Thyroid gland (tissue), 4 donors: ENCODE results near the gene ATP5ME. TPM values are rescaled to one million over a fixed set of nuclear protein-coding genes. Genes with fewer than 3 reads are reported as not detected.
"Not testable (repeated sequence)": the region's sequence is repeated elsewhere in the genome, so short reads cannot be mapped to it uniquely, and the experiment has no call there.

Experiments used
- DNase-seq, 2 donors: peaks; one replicate each; pipeline ENCODE4 v3.0.0-alpha.2; 2019
- H3K27ac ChIP-seq, 3 donors: fragments of 200-600 bp; sonication (generic); 1 replicate in 2 of 3; 2 replicates in 1 of 3; pipeline ENCODE4 v1.5.1; 2016 to 2019; ENCODE audit warnings: mild to moderate bottlenecking in 1 of 3, moderate library complexity in 1 of 3
- H3K27me3 ChIP-seq: fragments of 200-600 bp; sonication (generic); one replicate; pipeline ENCODE4 v1.5.1; 2019
- H3K36me3 ChIP-seq, 2 donors: fragments of 200-600 bp; sonication (generic); one replicate each; pipeline ENCODE4 v1.5.1; 2016 to 2019
- H3K4me1 ChIP-seq, 2 donors: fragments of 200-600 bp; sonication (generic); one replicate each; pipeline ENCODE4 v1.5.1; 2017 to 2019
- H3K4me3 ChIP-seq, 3 donors: fragments of 200-600 bp; sonication (generic); replicated peaks in 1 of 3; 1 replicate in 2 of 3; 2 replicates in 1 of 3; pipeline ENCODE4 v1.5.1; 2016; ENCODE audit warnings: mild to moderate bottlenecking in 1 of 3
- H3K9me3 ChIP-seq: fragments of 200-600 bp; sonication (generic); one replicate; pipeline ENCODE4 v1.5.1; 2017
- POLR2A ChIP-seq, 2 donors: fragments of 450-650 bp; IDR thresholded peaks; one replicate each; pipeline ENCODE4 v1.6.1; 2017; ENCODE audit warnings: antibody characterized with exemption in 2 of 2, mild to moderate bottlenecking in 2 of 2, moderate library complexity in 1 of 2
- WGBS, 2 donors: methylation state at CpG; one replicate each; pipeline ENCODE4 v1.1.5; 2017; 5-methylcytosine and 5-hydroxymethylcytosine counted together
- intact Hi-C: fragments of 100-400 bp; cut with DNase I; formaldehyde crosslinking; loops from one replicate; pipeline ENCODE4 v1.15.1; 2023
- total RNA-seq, 4 donors: library from RNA; depleted of rRNA; stranded (reverse); fragments of >200 nt; gene quantifications; one replicate each; pipeline ENCODE4 v1.2.3, GENCODE V29; 2016
- TF ChIP-seq, protein P1 (sequence below), 6 experiments: fragments of 200-600 bp in 3 of 6; fragments of 450-650 bp in 3 of 6; sonication (generic) in 3 of 6; IDR thresholded peaks; one replicate each; pipeline ENCODE4 v1.5.1; 2016 to 2019; ENCODE audit warnings: antibody characterized with exemption in 6 of 6, mild to moderate bottlenecking in 2 of 6, inconsistent platforms in 1 of 6, moderate library complexity in 1 of 6

Gene ATP5ME
- total RNA-seq, 4 donors from 2014 or later = 82.2 to 144 (median 106) TPM

DNA sequence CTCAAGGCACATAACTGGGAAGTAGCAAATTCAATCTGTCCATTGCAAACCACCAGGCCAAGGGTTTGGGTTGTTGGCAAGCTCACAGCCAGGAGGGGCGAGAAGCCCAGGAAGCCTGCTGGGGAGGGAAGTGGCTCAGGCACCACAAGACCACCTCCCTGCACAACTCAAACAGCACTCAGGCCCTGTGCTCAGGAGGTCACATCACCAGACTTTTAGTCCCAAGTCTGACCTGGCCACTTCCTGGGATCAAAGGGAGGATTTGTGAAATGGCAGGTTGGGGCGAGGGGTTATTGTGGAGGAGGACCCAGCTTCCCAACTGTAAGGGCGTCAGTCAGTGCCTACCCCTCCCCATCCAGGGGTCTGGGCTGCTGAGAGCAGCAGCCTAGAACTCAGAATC, 2.3 kb downstream of the ATP5ME start:
- Histone ChIP-seq H3K4me1 (peaks cover 15 to 18% of the 10 kb centered on the region in 2 donors), H3K4me3 (no peak overlapping the region), H3K36me3 (peaks cover 11 to 13% of the 10 kb centered on the region in 2 donors), H3K27me3 (no peaks in the 10 kb centered on the region), H3K9me3 (no peaks in the 10 kb centered on the region), H3K27ac (no peak overlapping the region)
- 94 to 100% methylated on average over 3 of the region's 3 CpGs for WGBS, 2 donors
- no peak for DNase-seq
- TF ChIP-seq POLR2A (IDR thresholded peaks at IDR 0.05) = no peak
- TF ChIP-seq, protein P1, sequence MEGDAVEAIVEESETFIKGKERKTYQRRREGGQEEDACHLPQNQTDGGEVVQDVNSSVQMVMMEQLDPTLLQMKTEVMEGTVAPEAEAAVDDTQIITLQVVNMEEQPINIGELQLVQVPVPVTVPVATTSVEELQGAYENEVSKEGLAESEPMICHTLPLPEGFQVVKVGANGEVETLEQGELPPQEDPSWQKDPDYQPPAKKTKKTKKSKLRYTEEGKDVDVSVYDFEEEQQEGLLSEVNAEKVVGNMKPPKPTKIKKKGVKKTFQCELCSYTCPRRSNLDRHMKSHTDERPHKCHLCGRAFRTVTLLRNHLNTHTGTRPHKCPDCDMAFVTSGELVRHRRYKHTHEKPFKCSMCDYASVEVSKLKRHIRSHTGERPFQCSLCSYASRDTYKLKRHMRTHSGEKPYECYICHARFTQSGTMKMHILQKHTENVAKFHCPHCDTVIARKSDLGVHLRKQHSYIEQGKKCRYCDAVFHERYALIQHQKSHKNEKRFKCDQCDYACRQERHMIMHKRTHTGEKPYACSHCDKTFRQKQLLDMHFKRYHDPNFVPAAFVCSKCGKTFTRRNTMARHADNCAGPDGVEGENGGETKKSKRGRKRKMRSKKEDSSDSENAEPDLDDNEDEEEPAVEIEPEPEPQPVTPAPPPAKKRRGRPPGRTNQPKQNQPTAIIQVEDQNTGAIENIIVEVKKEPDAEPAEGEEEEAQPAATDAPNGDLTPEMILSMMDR (IDR thresholded peaks at IDR 0.05) = no peak
- intact Hi-C loops = no loop called here

DNA sequence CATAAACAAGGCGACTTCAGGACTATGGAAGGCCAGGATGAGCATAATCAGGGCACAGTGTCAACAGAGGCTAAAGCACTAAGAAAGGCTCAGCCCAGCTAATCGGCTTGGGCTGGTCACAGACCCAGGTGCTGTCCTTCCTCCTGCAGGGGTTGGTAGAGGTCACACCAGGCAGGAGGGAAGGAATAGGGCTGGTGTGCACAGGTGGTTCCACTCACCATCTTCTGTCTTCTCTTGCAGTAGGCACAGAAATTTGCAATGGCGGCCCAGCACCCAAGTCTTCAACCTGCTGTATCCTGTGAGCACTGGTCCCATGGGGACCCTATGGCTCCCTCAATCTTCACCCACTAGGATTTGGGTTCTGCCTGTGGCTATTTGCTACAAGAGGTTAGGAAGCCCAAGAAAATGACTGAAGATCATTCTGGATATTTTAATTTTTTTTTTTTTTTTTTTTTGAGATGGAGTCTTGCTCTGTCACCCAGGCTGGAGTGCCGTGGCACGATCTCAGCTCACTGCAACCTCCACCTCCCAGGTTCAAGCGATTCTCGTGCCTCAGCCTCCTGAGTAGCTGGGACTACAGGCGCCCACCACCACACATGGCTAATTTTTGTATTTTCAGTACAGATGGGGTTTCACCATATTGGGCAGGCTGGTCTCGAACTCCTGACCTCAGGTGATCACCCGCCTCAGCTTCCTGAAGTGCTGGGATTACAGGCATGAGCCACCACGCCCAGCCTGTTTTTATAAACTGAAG, 4.1 kb downstream of the ATP5ME start:
- H3K9me3 ChIP-seq, H3K27me3 ChIP-seq, H3K4me3 ChIP-seq, H3K27ac ChIP-seq, intact Hi-C loops, DNase-seq: not testable (repeated sequence)
- 93 to 94% methylated on average over 11 of the region's 11 CpGs for WGBS, 2 donors
- TF ChIP-seq POLR2A (IDR thresholded peaks at IDR 0.05) = peak in 1 of 2 donors; percentile 4
- Histone ChIP-seq H3K36me3 (peaks cover 11 to 13% of the 10 kb centered on the region in 2 donors), H3K4me1 (peaks cover 11% of the 10 kb centered on the region in 2 donors)

DNA sequence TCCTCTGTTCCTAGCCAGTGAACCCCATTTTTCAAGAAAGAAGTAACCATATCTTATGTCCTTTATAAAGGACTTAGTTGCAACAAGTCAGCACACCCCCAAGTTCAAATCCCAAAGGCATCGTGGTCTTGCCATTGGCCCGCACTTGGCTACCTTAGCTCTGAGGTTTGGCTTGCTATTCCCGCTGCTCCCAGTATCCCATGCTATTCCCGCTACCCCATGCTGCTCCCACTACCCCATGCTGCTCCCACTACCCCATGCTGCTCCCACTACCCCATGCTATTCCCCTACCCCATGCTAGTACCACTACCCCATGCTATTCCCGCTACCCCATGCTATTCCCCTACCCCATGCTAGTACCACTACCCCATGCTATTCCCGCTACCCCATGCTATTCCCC, 5.9 kb downstream of the ATP5ME start:
- not testable (repeated sequence) for H3K4me3 ChIP-seq

DNA sequence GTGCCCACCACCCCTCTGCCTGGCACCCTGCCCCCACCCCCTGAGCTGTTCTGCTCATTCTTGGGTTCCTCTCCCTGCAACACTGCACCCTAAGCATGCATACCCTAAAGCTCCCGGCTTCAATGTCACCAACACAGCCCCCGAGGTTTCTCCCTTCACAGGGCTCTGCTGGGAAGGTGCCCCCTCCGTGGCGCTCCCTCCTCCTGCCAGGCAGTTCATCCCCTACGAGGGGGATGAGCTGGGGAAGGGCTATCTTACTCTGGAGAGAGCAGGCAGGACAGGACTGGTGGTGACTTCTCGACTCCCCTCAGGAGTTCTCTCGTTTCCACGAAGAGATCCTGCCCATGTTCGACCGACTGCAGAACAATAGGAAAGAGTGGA, 6.5 kb downstream of the ATP5ME start:
- 65 to 68% methylated on average over 7 to 10 of the region's 10 CpGs for WGBS, 2 donors
- Histone ChIP-seq H3K4me1 (peaks cover 0 to 12% of the 10 kb centered on the region in 2 donors), H3K27me3 (no peaks in the 10 kb centered on the region), H3K9me3 (no peaks in the 10 kb centered on the region), H3K4me3 (no peak overlapping the region), H3K27ac (no peak overlapping the region), H3K36me3 (peaks cover 11 to 13% of the 10 kb centered on the region in 2 donors)
- no peak for DNase-seq
- intact Hi-C loops = no loop called here
- TF ChIP-seq POLR2A (IDR thresholded peaks at IDR 0.05) = no peak

More for the DNA sequence above, 5.9 kb downstream of the ATP5ME start:
- Histone ChIP-seq H3K4me1 (peaks cover 4 to 14% of the 10 kb centered on the region in 2 donors), H3K36me3 (peaks cover 11 to 13% of the 10 kb centered on the region in 2 donors)
- H3K27me3 ChIP-seq, intact Hi-C loops, H3K9me3 ChIP-seq, DNase-seq, H3K27ac ChIP-seq: not testable (repeated sequence)
- WGBS, 2 donors = 89 to 92% methylated on average over 6 of the region's 6 CpGs

DNA sequence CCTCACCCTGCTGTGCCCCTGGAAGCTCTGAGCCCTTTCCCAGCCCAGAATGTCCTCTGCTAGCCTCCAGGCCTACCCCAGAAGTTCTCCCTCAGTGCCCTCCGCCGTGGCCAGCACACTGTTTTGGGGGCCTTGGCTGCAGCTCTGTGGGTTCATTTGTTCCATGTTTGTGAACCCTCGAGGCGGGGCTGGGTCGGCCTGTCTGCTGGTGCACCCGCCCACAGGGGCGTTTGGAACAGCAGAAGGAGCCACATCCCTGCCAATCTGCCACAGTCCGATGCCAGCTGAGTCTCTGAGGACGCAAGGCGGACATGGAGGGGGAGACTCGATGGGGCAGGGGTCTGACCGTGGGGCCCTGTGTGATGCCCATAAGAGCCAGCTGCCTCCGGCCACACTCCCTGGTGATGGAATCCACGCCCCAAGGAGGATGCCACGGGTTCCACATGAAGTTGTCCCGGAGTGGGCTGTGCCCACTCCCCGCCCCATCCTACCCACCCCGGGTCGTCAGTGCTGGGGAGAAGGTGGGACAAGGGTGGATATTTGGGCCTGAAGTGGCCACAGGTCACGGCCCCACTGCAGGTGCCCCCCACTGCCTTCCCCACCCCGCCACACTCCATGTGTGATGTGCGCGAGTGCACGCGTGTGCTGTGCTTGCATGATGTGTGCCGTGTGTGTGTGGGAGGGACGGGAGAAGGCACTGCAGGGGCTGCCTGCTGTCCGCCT, 7.1 kb downstream of the ATP5ME start:
- H3K4me1 ChIP-seq = peaks cover 0 to 12% of the 10 kb centered on the region in 2 donors
- no peaks in the 10 kb centered on the region for H3K27me3 ChIP-seq
- WGBS, 2 donors = 88 to 89% methylated on average over 7 to 13 of the region's 28 CpGs
- intact Hi-C loops = no loop called here
- H3K9me3 ChIP-seq = no peaks in the 10 kb centered on the region
- TF ChIP-seq POLR2A (IDR thresholded peaks at IDR 0.05) = no peak
- TF ChIP-seq, protein P1 (IDR thresholded peaks at IDR 0.05) = no peak
- no peak overlapping the region for H3K4me3 ChIP-seq
- no peak overlapping the region for H3K27ac ChIP-seq
- H3K36me3 ChIP-seq = peaks cover 8 to 10% of the 10 kb centered on the region in 2 donors
- no peak for DNase-seq

DNA sequence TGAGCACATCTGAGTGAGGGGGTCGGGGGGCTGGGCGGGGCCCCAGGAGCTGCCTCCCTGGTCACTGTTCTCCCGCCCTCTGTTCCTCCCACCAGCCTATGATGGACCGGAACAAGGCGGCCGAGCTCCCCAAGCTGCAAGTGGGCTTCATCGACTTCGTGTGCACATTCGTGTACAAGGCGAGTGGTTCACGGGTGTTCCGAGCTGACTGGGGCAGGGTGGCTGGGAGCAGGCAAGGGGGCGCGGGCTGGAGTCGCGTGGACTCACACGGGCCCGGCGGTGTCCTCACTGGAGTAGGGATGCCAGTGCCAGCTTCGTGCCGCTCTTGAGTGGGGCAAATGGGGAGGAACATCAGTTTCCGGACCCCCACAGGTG, 7.7 kb downstream of the ATP5ME start:
- WGBS, 2 donors = 84% methylated on average over 21 of the region's 22 CpGs; no CpG with 5 or more reads in 1 of the 2 donors
- Histone ChIP-seq H3K36me3 (peaks cover 2 to 5% of the 10 kb centered on the region in 2 donors), H3K4me3 (no peak overlapping the region), H3K4me1 (peaks cover 0 to 12% of the 10 kb centered on the region in 2 donors), H3K27ac (no peak overlapping the region), H3K9me3 (no peaks in the 10 kb centered on the region), H3K27me3 (no peaks in the 10 kb centered on the region)
- intact Hi-C loops = no loop called here
- TF ChIP-seq, protein P1 (IDR thresholded peaks at IDR 0.05) = no peak
- TF ChIP-seq POLR2A (IDR thresholded peaks at IDR 0.05) = no peak
- DNase-seq = no peak
